Stomach smooth muscle (tissue), 2 donors: Measurements from ENCODE around the gene TMCO4.

ENCODE experiments used
- H3K27ac ChIP-seq: one replicate; pipeline ENCODE4 v1.7.0; 2013; ENCODE audit warnings: mild to moderate bottlenecking, low read length, inconsistent platforms
- H3K27me3 ChIP-seq, 2 donors: one replicate each; pipeline ENCODE4 v1.7.0; 2013; ENCODE audit warnings: low read length in 2 of 2; ENCODE audit not compliant: insufficient read depth in 2 of 2, control insufficient read depth in 1 of 2
- H3K36me3 ChIP-seq, 2 donors: one replicate each; pipeline ENCODE4 v1.7.0; 2013; ENCODE audit warnings: low read length in 2 of 2; ENCODE audit not compliant: control insufficient read depth in 2 of 2, insufficient read depth in 2 of 2
- H3K4me1 ChIP-seq: one replicate; pipeline ENCODE4 v1.7.0; 2013; ENCODE audit warnings: low read length; ENCODE audit not compliant: control insufficient read depth, insufficient read depth
- H3K4me3 ChIP-seq, 2 donors: one replicate each; pipeline ENCODE4 v1.7.0; 2013; ENCODE audit warnings: low read length in 2 of 2
- H3K9ac ChIP-seq, 2 donors: one replicate each; pipeline ENCODE4 v1.7.0; 2013; ENCODE audit warnings: low read length in 2 of 2, mild to moderate bottlenecking in 1 of 2
- H3K9me3 ChIP-seq, 2 donors: one replicate each; pipeline ENCODE4 v1.7.0; 2013; ENCODE audit warnings: low read length in 2 of 2; ENCODE audit not compliant: control insufficient read depth in 2 of 2
- donor health status: healthy.
- donor health status: Pancreatic carcinoma.

The TMCO4 gene

GRCh38 chr1:19656780-19657466 is 142.8 kb downstream of the TMCO4 start:
- Histone ChIP-seq H3K9ac (no peak overlapping the region), H3K4me1 (peaks cover 24% of the 10 kb centered on the region), H3K36me3 (peaks cover 6 to 11% of the 10 kb centered on the region in 2 donors), H3K27ac (no peak overlapping the region), H3K27me3 (peaks cover 1 to 3% of the 10 kb centered on the region in 2 donors), H3K4me3 (no peak overlapping the region), H3K9me3 (no peaks in the 10 kb centered on the region)

GRCh38 chr1:19656134-19656779 is 143.5 kb downstream of the TMCO4 start:
- Histone ChIP-seq H3K9ac (no peak overlapping the region), H3K36me3 (peaks cover 6 to 11% of the 10 kb centered on the region in 2 donors), H3K4me1 (peaks cover 28% of the 10 kb centered on the region), H3K9me3 (no peaks in the 10 kb centered on the region), H3K27ac (no peak overlapping the region), H3K4me3 (no peak overlapping the region), H3K27me3 (no peaks in the 10 kb centered on the region)

- H3K4me1 ChIP-seq: peaks cover 33% of the 10 kb centered on the region
- no peaks in the 10 kb centered on the region for H3K9me3 ChIP-seq
- H3K9ac ChIP-seq: no peak overlapping the region
- no peak overlapping the region for H3K27ac ChIP-seq
- peaks cover 6 to 11% of the 10 kb centered on the region in 2 donors for H3K36me3 ChIP-seq
- no peak overlapping the region for H3K4me3 ChIP-seq
- H3K27me3 ChIP-seq: no peaks in the 10 kb centered on the region
Observed at GRCh38 chr1:19655718-19656080, 144.0 kb downstream of the TMCO4 start.

DNA sequence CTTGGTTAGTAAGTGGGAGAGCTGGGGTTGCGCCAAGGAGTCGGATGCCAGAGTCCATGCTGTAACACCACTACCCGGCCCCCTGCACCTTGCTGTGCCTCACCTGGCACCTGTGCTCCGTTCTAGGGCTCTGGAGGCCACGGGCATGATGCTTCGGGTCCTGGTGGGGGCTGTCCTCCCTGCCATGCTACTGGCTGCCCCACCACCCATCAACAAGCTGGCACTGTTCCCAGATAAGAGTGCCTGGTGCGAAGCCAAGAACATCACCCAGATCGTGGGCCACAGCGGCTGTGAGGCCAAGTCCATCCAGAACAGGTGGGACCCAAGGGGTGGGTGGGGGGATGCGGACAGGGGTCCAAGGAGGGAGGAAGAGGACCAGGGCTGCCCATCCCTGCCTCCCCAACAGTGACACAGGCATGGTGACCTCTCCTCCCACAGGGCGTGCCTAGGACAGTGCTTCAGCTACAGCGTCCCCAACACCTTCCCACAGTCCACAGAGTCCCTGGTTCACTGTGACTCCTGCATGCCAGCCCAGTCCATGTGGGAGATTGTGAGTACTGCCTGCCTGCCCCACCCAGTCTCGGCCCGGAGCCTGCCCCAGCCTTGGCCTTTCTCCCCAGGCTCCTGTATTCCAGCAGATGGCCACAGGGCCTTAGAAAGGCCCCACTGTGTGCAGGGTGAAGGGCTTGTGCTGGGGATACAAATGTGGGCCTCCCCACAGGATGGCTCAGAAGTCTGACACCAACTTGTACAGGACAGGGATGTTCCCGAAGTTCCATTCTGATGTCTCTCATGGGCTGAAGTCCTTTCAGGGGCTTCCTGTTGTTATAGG is 144.6 kb downstream of the TMCO4 start:
- H3K4me3 ChIP-seq: no peak overlapping the region
- no peaks in the 10 kb centered on the region for H3K27me3 ChIP-seq
- H3K9me3 ChIP-seq: no peaks in the 10 kb centered on the region
- H3K27ac ChIP-seq: no peak overlapping the region
- H3K36me3 ChIP-seq: peaks cover 6 to 11% of the 10 kb centered on the region in 2 donors
- no peak overlapping the region for H3K9ac ChIP-seq
- peaks cover 39% of the 10 kb centered on the region for H3K4me1 ChIP-seq

DNA sequence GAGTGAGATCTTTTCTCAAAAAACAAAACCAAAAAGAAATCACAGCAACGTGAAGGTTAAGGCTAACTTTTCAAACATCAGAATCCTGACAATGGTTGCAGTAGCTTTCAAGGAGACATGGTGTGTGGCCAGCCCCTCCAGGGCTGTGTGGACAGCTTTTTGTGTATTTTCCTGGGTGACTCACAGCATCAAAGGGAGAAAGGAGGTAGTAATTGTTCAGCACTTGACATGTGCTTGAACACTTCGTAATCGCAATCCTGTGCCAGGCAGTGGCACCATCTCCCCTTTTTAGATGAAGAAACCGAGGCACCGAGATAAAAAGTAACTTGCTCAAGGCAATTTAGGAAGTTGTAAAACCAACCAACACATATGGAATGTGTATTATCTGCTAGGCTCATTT is 145.3 kb downstream of the TMCO4 start:
- Histone ChIP-seq H3K27me3 (no peaks in the 10 kb centered on the region), H3K9ac (no peak overlapping the region), H3K9me3 (no peaks in the 10 kb centered on the region), H3K4me1 (peaks cover 38% of the 10 kb centered on the region), H3K36me3 (peaks cover 6 to 11% of the 10 kb centered on the region in 2 donors), H3K27ac (no peak overlapping the region), H3K4me3 (no peak overlapping the region)

DNA sequence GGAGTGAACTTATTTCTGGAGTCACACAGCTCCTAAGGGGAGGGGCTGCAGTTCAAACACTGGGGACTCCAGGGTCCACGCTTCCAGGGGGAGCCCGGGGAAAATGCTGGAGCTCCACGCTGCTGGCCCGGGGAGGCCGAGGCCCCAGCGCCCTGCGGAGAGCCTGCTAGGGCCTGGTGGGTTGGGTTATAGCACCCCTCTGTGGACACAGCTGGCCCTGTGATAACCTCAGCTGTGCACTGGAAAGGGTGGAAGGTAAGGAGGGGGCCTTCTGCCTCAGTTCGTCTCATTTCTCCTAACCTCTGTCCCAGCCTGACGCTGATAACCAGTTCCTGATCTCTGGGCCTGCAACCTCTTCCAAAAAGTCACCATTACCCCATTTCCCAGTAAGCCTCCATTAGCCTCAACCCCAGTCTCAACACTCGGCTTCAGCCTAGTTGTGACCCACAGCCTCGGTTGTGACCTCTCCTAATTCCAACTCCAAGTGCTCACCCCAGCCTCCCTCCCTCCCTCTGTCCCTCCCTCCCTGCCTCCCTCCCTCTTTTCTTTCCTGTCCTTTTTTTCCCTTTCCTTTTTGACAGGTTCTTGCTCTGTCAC is 148.5 kb downstream of the TMCO4 start:
- peak overlapping the region in 1 of 2 donors; percentile 55 for H3K4me3 ChIP-seq
- peaks cover 6 to 7% of the 10 kb centered on the region in 2 donors for H3K36me3 ChIP-seq
- H3K4me1 ChIP-seq: peaks cover 62% of the 10 kb centered on the region
- H3K27ac ChIP-seq: peak overlapping the region; percentile 64
- peak overlapping the region; percentile 30 to 69 for H3K9ac ChIP-seq
- H3K27me3 ChIP-seq: no peaks in the 10 kb centered on the region
- H3K9me3 ChIP-seq: no peaks in the 10 kb centered on the region

DNA sequence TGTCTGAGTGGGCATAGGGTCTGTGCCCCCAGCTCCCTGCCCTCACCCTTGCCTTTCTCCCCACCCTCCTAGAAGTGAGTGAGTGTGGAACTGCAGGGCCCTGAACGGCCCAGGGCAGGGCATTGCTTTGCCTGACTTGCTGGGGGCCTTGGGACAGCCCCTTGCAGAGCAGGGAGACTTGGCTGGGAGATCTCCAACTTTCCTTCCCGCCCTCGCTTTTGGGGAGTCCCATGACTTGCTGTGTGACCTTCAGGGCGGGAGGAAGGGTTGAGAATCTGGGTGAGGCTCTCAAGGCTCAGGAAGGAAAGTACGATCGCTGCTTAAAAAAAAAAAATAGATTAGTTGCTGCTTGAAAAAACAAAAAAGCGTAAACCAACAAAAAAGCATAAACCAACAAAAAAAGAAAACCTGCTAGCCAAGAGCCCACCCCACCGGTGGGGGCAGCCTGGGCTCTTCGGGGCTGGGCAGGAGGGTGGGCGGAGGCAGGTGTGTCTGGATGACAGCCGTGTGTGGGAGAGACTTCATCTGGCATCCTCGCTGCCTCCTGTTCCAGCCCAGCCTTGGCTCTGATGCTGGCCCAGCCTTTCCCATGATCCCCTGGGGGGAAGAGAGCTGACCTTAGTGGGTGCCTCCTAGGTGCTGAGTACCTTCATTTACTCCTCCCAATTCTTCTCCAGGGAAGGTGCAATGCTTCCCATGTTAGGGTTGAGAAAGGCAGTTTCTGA is 149.1 kb downstream of the TMCO4 start:
- Histone ChIP-seq H3K4me1 (peaks cover 66% of the 10 kb centered on the region), H3K9me3 (no peaks in the 10 kb centered on the region), H3K27ac (peak overlapping the region; percentile 64), H3K27me3 (no peaks in the 10 kb centered on the region), H3K4me3 (peak overlapping the region in 1 of 2 donors; percentile 55), H3K9ac (peak overlapping the region; percentile 30 to 69), H3K36me3 (peaks cover 1 to 6% of the 10 kb centered on the region in 2 donors)

GRCh38 chr1:19648689-19649088 is 151.0 kb downstream of the TMCO4 start:
- Histone ChIP-seq H3K9me3 (no peaks in the 10 kb centered on the region), H3K9ac (no peak overlapping the region), H3K4me1 (peaks cover 67% of the 10 kb centered on the region), H3K27me3 (no peaks in the 10 kb centered on the region), H3K27ac (peak overlapping the region; percentile 55), H3K36me3 (no peaks in the 10 kb centered on the region), H3K4me3 (no peak overlapping the region)

GRCh38 chr1:19648239-19648638 is 151.5 kb downstream of the TMCO4 start:
- Histone ChIP-seq H3K9me3 (no peaks in the 10 kb centered on the region), H3K4me1 (peaks cover 67% of the 10 kb centered on the region), H3K36me3 (no peaks in the 10 kb centered on the region), H3K27me3 (no peaks in the 10 kb centered on the region), H3K4me3 (peak overlapping the region in 1 of 2 donors; percentile 29), H3K27ac (peak overlapping the region; percentile 55), H3K9ac (no peak overlapping the region)

DNA sequence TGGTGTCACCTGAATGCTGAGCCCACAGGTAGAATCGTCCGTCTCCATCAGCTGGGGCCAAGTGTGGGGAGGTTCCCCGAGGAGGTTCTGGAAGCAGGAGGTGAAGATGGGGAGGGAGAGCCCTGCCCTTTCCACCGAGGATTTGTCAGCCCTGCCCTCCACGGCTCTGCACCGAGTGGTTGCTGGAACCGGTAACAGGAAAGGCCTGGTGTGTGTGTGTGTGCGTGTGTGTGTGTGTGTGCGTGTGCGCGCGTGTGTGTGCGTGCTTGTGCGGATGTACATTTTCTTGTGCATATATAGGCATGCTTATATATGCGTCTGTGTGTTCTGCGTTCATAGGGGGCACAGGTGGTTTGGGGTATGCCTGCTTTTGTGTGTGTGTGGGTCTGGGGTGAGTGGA is 152.1 kb downstream of the TMCO4 start:
- peak overlapping the region in 1 of 2 donors; percentile 21 for H3K9ac ChIP-seq
- no peaks in the 10 kb centered on the region for H3K36me3 ChIP-seq
- H3K27ac ChIP-seq: peak overlapping the region; percentile 55
- no peaks in the 10 kb centered on the region for H3K27me3 ChIP-seq
- no peaks in the 10 kb centered on the region for H3K9me3 ChIP-seq
- peak overlapping the region in 1 of 2 donors; percentile 40 for H3K4me3 ChIP-seq
- peaks cover 70% of the 10 kb centered on the region for H3K4me1 ChIP-seq
